Ectodermal cell (in vitro differentiated cells): ENCODE data around the gene CHCHD3.

ENCODE experiments used
- H3K27ac ChIP-seq: 2 replicates; pipeline ENCODE4 v1.7.0; 2013; ENCODE audit warnings: mild to moderate bottlenecking, low read depth, low read length; ENCODE audit not compliant: insufficient read depth, poor library complexity, severe bottlenecking
- H3K27me3 ChIP-seq: 2 replicates; pipeline ENCODE4 v1.7.0; 2013; ENCODE audit warnings: mild to moderate bottlenecking, low read length; ENCODE audit not compliant: insufficient read depth, control insufficient read depth, poor library complexity, severe bottlenecking
- H3K36me3 ChIP-seq: one replicate; pipeline ENCODE4 v1.7.0; 2013; ENCODE audit warnings: low read length; ENCODE audit not compliant: control insufficient read depth, insufficient read depth
- H3K4me1 ChIP-seq: one replicate; pipeline ENCODE4 v1.7.0; 2013; ENCODE audit warnings: low read length; ENCODE audit not compliant: control insufficient read depth, insufficient read depth
- H3K4me3 ChIP-seq: 2 replicates; pipeline ENCODE4 v1.7.0; 2013; ENCODE audit warnings: low read depth, low read length, control low read depth; ENCODE audit not compliant: insufficient read depth
- H3K9me3 ChIP-seq: 2 replicates; pipeline ENCODE4 v1.7.0; 2013; ENCODE audit warnings: mild to moderate bottlenecking, low read length, moderate library complexity; ENCODE audit not compliant: control insufficient read depth
- WGBS, 2 experiments: methylation state at CpG; one replicate each; pipeline ENCODE4 v1.1.7; 2013; ENCODE audit warnings: missing lambda C conversion rate in 2 of 2; 5-methylcytosine and 5-hydroxymethylcytosine counted together

The CHCHD3 gene

GRCh38 chr7:132791036-132791435 is 290.9 kb downstream of the CHCHD3 start:
- Histone ChIP-seq H3K4me3 (no peak overlapping the region), H3K4me1 (peaks cover 5% of the 10 kb centered on the region), H3K27me3 (no peaks in the 10 kb centered on the region), H3K36me3 (no peaks in the 10 kb centered on the region), H3K27ac (no peak overlapping the region), H3K9me3 (no peaks in the 10 kb centered on the region)
- 100% methylated on average over 1 of the region's 1 CpG for WGBS, 2 experiments

- H3K36me3 ChIP-seq, result no peaks in the 10 kb centered on the region
- H3K4me1 ChIP-seq, result peaks cover 5% of the 10 kb centered on the region
- no peaks in the 10 kb centered on the region for H3K9me3 ChIP-seq
- WGBS, 2 experiments, result 96 to 97% methylated on average over 2 of the region's 2 CpGs
- no peak overlapping the region for H3K27ac ChIP-seq
- H3K4me3 ChIP-seq, result no peak overlapping the region
- no peaks in the 10 kb centered on the region for H3K27me3 ChIP-seq
These were observed 291.8 kb downstream of the CHCHD3 start for GRCh38 chr7:132790104-132790503.

GRCh38 chr7:132789281-132789680 is 292.6 kb downstream of the CHCHD3 start:
- H3K4me1 ChIP-seq, result peaks cover 5% of the 10 kb centered on the region
- WGBS, 2 experiments, result 81 to 84% methylated on average over 6 of the region's 6 CpGs
- H3K9me3 ChIP-seq, result no peaks in the 10 kb centered on the region
- H3K4me3 ChIP-seq, result no peak overlapping the region
- no peak overlapping the region for H3K27ac ChIP-seq
- H3K27me3 ChIP-seq, result no peaks in the 10 kb centered on the region
- no peaks in the 10 kb centered on the region for H3K36me3 ChIP-seq

- Histone ChIP-seq H3K9me3 (no peaks in the 10 kb centered on the region), H3K27me3 (no peaks in the 10 kb centered on the region), H3K27ac (no peak overlapping the region), H3K36me3 (no peaks in the 10 kb centered on the region), H3K4me3 (no peak overlapping the region), H3K4me1 (no peaks in the 10 kb centered on the region)
- 90 to 91% methylated on average over 6 of the region's 6 CpGs for WGBS, 2 experiments
These were observed 296.0 kb downstream of the CHCHD3 start for GRCh38 chr7:132785870-132786269.

- no peak overlapping the region for H3K27ac ChIP-seq
- no peaks in the 10 kb centered on the region for H3K36me3 ChIP-seq
- no peaks in the 10 kb centered on the region for H3K4me1 ChIP-seq
- H3K27me3 ChIP-seq, result no peaks in the 10 kb centered on the region
- H3K9me3 ChIP-seq, result no peaks in the 10 kb centered on the region
- H3K4me3 ChIP-seq, result no peak overlapping the region
- WGBS, 2 experiments, result 96 to 99% methylated on average over 4 of the region's 4 CpGs
These were observed 297.5 kb downstream of the CHCHD3 start for GRCh38 chr7:132784406-132784805.

GRCh38 chr7:132783824-132784223 is 298.1 kb downstream of the CHCHD3 start:
- no peak overlapping the region for H3K4me3 ChIP-seq
- WGBS, 2 experiments, result 92 to 94% methylated on average over 8 of the region's 8 CpGs
- no peak overlapping the region for H3K27ac ChIP-seq
- H3K36me3 ChIP-seq, result no peaks in the 10 kb centered on the region
- no peaks in the 10 kb centered on the region for H3K4me1 ChIP-seq
- H3K27me3 ChIP-seq, result no peaks in the 10 kb centered on the region
- no peaks in the 10 kb centered on the region for H3K9me3 ChIP-seq

GRCh38 chr7:132782777-132783640 is 298.9 kb downstream of the CHCHD3 start:
- Histone ChIP-seq H3K4me3 (no peak overlapping the region), H3K27me3 (no peaks in the 10 kb centered on the region), H3K36me3 (no peaks in the 10 kb centered on the region), H3K27ac (no peak overlapping the region), H3K4me1 (no peaks in the 10 kb centered on the region), H3K9me3 (no peaks in the 10 kb centered on the region)
- WGBS, 2 experiments, result 95 to 96% methylated on average over 11 of the region's 11 CpGs

GRCh38 chr7:132780822-132781221 is 301.1 kb downstream of the CHCHD3 start:
- Histone ChIP-seq H3K4me3 (no peak overlapping the region), H3K27ac (no peak overlapping the region), H3K9me3 (no peaks in the 10 kb centered on the region), H3K4me1 (no peaks in the 10 kb centered on the region), H3K27me3 (no peaks in the 10 kb centered on the region), H3K36me3 (no peaks in the 10 kb centered on the region)
- WGBS, 2 experiments, result 95 to 97% methylated on average over 4 of the region's 4 CpGs

GRCh38 chr7:132779164-132779563 is 302.7 kb downstream of the CHCHD3 start:
- Histone ChIP-seq H3K4me1 (no peaks in the 10 kb centered on the region), H3K36me3 (no peaks in the 10 kb centered on the region), H3K27me3 (no peaks in the 10 kb centered on the region), H3K4me3 (no peak overlapping the region), H3K27ac (no peak overlapping the region), H3K9me3 (no peaks in the 10 kb centered on the region)
- 39 to 50% methylated on average over 2 of the region's 2 CpGs for WGBS, 2 experiments

GRCh38 chr7:132778761-132779160 is 303.1 kb downstream of the CHCHD3 start:
- Histone ChIP-seq H3K27ac (no peak overlapping the region), H3K27me3 (no peaks in the 10 kb centered on the region), H3K4me1 (no peaks in the 10 kb centered on the region), H3K36me3 (no peaks in the 10 kb centered on the region), H3K9me3 (no peaks in the 10 kb centered on the region), H3K4me3 (no peak overlapping the region)
- WGBS, 2 experiments, result 92 to 93% methylated on average over 4 of the region's 4 CpGs
